Progenitor cell of endocrine pancreas (in vitro differentiated cells): Measurements from ENCODE around the gene ANO2. TPM values are rescaled to one million over a fixed set of nuclear protein-coding genes. Genes with fewer than 3 reads are reported as not detected.

Source experiments
- DNase-seq: peaks from one replicate; pipeline ENCODE4 v3.0.0; 2021; ENCODE audit warnings: low spot score; ENCODE audit not compliant: unreplicated experiment
- H3K27ac Mint-ChIP-seq: 2 replicates; pipeline ENCODE4 v1.8.0; 2021; ENCODE audit warnings: mild to moderate bottlenecking, moderate library complexity, mixed read lengths
- H3K27me3 Mint-ChIP-seq: 2 replicates; pipeline ENCODE4 v1.8.0; 2021; ENCODE audit warnings: mixed read lengths
- H3K36me3 Mint-ChIP-seq: 2 replicates; pipeline ENCODE4 v1.8.0; 2022; ENCODE audit warnings: mixed read lengths; ENCODE audit not compliant: insufficient read depth
- H3K4me1 Mint-ChIP-seq: 2 replicates; pipeline ENCODE4 v1.8.0; 2021; ENCODE audit warnings: low read depth, mixed read lengths
- H3K4me3 Mint-ChIP-seq: 2 replicates; pipeline ENCODE4 v1.8.0; 2021; ENCODE audit warnings: low read depth, mild to moderate bottlenecking, moderate library complexity, mixed read lengths
- H3K9me3 Mint-ChIP-seq: 2 replicates; pipeline ENCODE4 v1.8.0; 2021; ENCODE audit warnings: low read depth, mixed read lengths
- total RNA-seq: library from RNA; stranded (reverse); gene quantifications from 2 replicates; pipeline ENCODE4 v1.2.1, GENCODE V29; 2021
- TF ChIP-seq, protein P1 (sequence below): fragments of 200-600 bp; sonication (generic); IDR thresholded peaks from one replicate; pipeline ENCODE4 v1.5.0; 2021; ENCODE audit warnings: antibody characterized with exemption, mild to moderate bottlenecking; ENCODE audit not compliant: unreplicated experiment

Gene ANO2
- total RNA-seq, 1 donor from 2014 or later = 2.8 TPM

GRCh38 chr12:5794156-5794555 is 150.9 kb downstream of the ANO2 start:
- no peaks in the 10 kb centered on the region for H3K36me3 Mint-ChIP-seq
- no peaks in the 10 kb centered on the region for H3K4me1 Mint-ChIP-seq
- H3K9me3 Mint-ChIP-seq = no peaks in the 10 kb centered on the region
- H3K27ac Mint-ChIP-seq = no peak overlapping the region
- H3K27me3 Mint-ChIP-seq = peaks cover 43% of the 10 kb centered on the region
- no peak overlapping the region for H3K4me3 Mint-ChIP-seq
- TF ChIP-seq, protein P1, sequence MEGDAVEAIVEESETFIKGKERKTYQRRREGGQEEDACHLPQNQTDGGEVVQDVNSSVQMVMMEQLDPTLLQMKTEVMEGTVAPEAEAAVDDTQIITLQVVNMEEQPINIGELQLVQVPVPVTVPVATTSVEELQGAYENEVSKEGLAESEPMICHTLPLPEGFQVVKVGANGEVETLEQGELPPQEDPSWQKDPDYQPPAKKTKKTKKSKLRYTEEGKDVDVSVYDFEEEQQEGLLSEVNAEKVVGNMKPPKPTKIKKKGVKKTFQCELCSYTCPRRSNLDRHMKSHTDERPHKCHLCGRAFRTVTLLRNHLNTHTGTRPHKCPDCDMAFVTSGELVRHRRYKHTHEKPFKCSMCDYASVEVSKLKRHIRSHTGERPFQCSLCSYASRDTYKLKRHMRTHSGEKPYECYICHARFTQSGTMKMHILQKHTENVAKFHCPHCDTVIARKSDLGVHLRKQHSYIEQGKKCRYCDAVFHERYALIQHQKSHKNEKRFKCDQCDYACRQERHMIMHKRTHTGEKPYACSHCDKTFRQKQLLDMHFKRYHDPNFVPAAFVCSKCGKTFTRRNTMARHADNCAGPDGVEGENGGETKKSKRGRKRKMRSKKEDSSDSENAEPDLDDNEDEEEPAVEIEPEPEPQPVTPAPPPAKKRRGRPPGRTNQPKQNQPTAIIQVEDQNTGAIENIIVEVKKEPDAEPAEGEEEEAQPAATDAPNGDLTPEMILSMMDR = no peak
- DNase-seq = no peak

- Mint-ChIP-seq H3K36me3 (no peaks in the 10 kb centered on the region), H3K27me3 (peaks cover 38% of the 10 kb centered on the region), H3K9me3 (no peaks in the 10 kb centered on the region), H3K27ac (no peak overlapping the region), H3K4me1 (no peaks in the 10 kb centered on the region), H3K4me3 (no peak overlapping the region)
- TF ChIP-seq, protein P1 = no peak
- no peak for DNase-seq
Observed at GRCh38 chr12:5792343-5792742, 152.7 kb downstream of the ANO2 start.

GRCh38 chr12:5789469-5789968 is 155.5 kb downstream of the ANO2 start:
- Mint-ChIP-seq H3K9me3 (no peaks in the 10 kb centered on the region), H3K36me3 (no peaks in the 10 kb centered on the region), H3K4me3 (no peak overlapping the region), H3K4me1 (no peaks in the 10 kb centered on the region), H3K27me3 (peaks cover 29% of the 10 kb centered on the region), H3K27ac (no peak overlapping the region)
- TF ChIP-seq, protein P1 = no peak
- no peak for DNase-seq

GRCh38 chr12:5787828-5788227 is 157.2 kb downstream of the ANO2 start:
- Mint-ChIP-seq H3K9me3 (no peaks in the 10 kb centered on the region), H3K4me3 (no peak overlapping the region), H3K27ac (no peak overlapping the region), H3K27me3 (peaks cover 24% of the 10 kb centered on the region), H3K36me3 (no peaks in the 10 kb centered on the region), H3K4me1 (no peaks in the 10 kb centered on the region)
- TF ChIP-seq, protein P1 = no peak
- DNase-seq = no peak

DNA sequence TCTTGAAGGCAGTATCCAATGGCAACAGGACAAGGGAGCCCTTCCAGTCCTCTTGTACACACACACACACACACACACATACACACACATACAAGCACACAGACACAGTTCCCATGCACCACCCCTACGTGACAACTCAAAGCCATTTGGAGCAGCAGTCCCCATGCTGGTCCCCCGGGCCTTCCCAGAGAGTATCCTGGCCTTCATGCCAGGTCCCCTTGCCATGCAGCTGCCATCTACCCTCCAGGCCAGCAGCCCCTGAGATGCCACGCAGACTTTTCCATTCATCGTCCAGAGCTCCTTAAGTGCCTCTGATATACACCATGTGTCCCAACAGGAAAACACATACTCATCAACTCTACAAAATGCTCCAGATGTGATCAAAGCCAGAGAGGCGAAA is 159.5 kb downstream of the ANO2 start:
- TF ChIP-seq, protein P1 = no peak
- H3K27me3 Mint-ChIP-seq = peaks cover 11% of the 10 kb centered on the region
- no peaks in the 10 kb centered on the region for H3K36me3 Mint-ChIP-seq
- DNase-seq = no peak
- no peak overlapping the region for H3K4me3 Mint-ChIP-seq
- H3K27ac Mint-ChIP-seq = no peak overlapping the region
- H3K9me3 Mint-ChIP-seq = no peaks in the 10 kb centered on the region
- H3K4me1 Mint-ChIP-seq = no peaks in the 10 kb centered on the region
